ENCODE data around the gene VAV2.

VAV2 gene

DNA sequence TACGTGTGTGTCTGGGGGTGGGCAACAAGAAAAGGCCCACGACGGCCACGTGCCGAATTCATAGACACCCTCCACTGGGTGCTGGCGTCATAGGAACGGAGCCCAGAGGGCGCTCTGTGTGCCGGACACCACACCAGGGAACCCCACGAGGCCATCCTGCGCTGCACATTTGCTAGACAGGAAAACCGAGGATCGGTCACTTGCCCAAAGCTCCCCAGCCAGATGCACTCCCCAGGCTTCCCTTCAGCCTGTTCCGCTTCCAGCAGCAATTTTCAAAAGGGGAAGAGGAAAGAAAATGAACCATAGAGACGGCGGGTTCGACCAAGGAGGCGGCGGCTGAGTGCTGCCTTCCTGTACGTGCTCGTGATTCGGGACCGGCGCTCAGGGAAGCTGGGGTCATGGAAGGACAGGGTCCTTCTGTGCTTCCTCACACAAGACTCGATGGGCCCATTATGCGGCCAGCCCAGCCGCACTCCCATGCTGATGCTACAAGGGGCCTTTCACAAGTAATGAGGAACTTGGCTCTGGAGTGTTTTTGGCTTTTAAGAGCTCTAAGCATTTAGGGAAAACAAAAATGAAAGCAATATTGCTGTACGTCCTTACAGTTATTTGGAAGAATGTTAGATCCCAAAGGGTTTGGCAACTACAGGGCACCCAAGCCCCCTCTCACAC, 129.4 kb downstream of the VAV2 start:
- in situ Hi-C loops (cut with MboI; ENCODE audit: low sequenced_read_pairs): no loop called here

DNA sequence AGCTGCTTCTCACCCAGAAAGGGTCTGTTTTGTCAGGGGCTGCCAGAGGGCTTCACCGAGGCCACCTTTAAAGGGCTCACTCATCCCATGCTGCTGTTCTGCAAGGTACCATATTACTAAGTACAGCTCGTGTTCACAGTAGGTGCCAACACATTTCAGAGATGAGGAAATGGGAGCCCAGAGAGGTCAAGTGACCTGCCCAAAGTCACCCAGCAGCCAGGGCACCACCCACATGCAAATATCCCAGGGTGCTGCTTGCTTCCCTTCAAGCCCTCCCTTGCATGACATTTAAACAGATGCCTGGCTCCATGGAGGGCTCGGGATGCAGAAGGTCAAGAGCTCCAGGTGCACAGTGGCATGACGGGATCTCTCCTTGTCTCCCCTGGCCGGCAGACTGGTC, 130.4 kb downstream of the VAV2 start:
- in situ Hi-C loops (cut with MboI; ENCODE audit: low sequenced_read_pairs): no loop called here

DNA sequence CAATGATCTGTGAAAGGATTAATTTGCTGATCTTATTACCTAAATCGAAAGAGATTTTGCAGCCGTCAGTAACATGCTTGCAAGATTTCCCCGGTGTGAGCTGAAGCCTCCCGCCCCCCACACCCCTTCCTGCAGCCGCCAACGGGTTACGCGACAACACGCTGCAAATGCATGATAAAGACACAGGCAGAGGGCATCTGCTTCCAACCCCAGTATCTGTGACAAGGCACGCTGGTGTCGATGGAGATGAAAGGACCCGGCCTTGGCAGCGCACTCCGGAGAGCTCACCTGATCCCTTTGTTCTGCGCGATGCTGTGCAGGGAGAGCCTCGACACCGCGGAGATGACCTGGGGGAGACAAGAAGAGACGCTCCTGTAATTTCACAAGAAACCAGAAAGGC, 131.0 kb downstream of the VAV2 start:
- in situ Hi-C loops (cut with MboI; ENCODE audit: low sequenced_read_pairs): no loop called here

DNA sequence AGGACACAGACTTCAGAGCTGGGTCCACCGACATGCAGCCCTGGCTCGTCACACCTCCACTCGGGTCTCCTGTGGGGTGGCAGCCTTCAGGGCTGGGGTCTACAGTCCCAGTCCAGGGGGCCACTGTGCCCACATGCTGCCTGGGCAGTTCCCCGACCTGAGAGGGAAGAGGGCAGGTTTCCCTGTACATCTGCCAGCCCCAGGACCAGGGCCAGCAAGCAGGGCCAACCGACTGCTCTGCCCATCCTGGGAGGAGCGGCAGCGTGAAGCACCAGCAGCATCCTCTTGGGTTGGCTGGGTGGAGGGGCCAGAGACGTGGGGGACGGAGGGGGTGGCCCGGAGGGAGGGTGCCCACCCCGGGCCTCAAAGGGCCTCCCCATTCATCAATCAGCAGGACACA, 133.4 kb downstream of the VAV2 start:
- in situ Hi-C loops (cut with MboI; ENCODE audit: low sequenced_read_pairs): no loop called here

- in situ Hi-C loops (cut with MboI; ENCODE audit: low sequenced_read_pairs): no loop called here
Measured at GRCh38 chr9:133857639-133858038, 134.5 kb downstream of the VAV2 start.

DNA sequence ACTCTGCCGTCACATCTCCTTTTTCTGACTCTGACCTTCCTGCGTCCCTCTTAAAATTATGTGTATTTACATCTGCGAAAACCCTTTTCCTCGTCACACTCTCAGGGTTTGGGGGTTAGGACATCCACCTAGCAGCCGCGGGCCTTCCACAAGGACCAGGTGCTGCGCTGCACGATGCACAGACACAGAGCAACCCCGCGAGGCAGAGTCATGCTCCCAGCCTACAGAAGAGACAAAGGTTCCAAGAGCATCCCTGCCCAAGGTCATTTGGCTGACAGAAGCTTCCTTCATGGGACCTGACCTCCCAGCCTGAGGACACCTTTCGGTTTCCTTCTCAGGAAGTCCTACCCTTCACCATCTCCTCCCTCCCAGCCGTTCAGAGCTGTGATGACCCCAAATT, 135.3 kb downstream of the VAV2 start:
- in situ Hi-C loops (cut with MboI; ENCODE audit: low sequenced_read_pairs): no loop called here

- in situ Hi-C loops (cut with MboI; ENCODE audit: low sequenced_read_pairs): no loop called here
Measured at GRCh38 chr9:133855802-133856521, 136.2 kb downstream of the VAV2 start.

DNA sequence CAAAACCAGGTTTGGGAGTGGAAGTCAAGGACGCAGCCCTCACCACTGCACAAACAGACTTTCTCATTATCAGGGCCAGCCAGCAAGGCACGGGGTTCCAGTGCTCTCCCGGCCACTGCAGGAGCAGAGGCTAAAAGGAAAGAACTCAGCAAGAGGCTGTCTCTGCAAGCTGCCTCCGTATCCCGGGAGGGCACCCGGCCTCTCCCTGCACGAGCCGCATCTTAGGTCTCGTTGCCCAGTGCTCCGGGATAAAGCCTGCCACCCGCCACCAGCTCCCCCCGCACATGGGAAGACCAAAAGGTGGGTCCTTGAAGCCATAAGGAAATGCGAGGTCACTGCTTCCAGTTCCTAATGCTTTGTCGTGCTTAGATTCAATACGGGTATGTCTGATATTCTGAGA, 136.8 kb downstream of the VAV2 start:
- in situ Hi-C loops (cut with MboI; ENCODE audit: low sequenced_read_pairs): no loop called here

DNA sequence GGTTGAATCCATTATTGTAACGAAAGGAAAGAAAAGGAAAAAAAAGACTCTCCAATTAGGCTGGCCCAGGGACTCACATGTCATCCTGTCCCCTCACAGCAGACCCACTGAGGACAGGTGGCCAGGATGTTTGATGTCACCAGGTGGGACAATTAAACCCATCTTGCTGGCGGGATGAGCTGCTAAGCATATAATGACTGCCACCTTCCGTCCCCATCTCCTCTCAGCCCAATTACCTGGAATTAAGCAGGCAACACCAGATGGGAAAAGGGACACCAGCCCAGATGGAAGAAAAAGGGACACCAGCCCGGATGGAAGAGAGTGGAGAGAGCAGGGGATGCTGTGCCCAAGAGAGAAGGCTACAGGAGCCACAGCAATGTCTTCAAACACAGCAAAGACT, 137.4 kb downstream of the VAV2 start:
- in situ Hi-C loops (cut with MboI; ENCODE audit: low sequenced_read_pairs): no loop called here

DNA sequence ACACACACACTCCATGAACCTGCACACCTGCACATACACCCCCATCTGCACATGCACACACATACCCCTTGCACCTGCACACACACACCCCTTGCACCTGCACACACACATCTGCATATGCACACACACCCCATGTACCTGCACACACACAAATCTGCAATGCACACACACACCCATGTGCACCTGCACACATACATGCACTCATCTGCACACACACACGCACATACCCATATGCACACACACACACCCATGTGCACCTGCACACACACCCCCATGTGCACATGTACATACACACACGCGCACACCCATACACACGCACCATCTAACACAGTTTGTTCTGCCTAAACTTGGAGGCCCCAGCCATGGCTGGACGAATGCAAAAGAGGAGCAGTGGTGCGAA, 138.1 kb downstream of the VAV2 start:
- in situ Hi-C loops (cut with MboI; ENCODE audit: low sequenced_read_pairs): no loop called here

- in situ Hi-C loops (cut with MboI; ENCODE audit: low sequenced_read_pairs): no loop called here
Measured at GRCh38 chr9:133853331-133853730, 138.8 kb downstream of the VAV2 start.

- in situ Hi-C loops (cut with MboI; ENCODE audit: low sequenced_read_pairs): no loop called here
Measured at GRCh38 chr9:133852431-133852830, 139.7 kb downstream of the VAV2 start.

- in situ Hi-C loops (cut with MboI; ENCODE audit: low sequenced_read_pairs): no loop called here
Measured at GRCh38 chr9:133851693-133852092, 140.4 kb downstream of the VAV2 start.

- in situ Hi-C loops (cut with MboI; ENCODE audit: low sequenced_read_pairs): no loop called here
Measured at GRCh38 chr9:133850937-133851336, 141.2 kb downstream of the VAV2 start.

DNA sequence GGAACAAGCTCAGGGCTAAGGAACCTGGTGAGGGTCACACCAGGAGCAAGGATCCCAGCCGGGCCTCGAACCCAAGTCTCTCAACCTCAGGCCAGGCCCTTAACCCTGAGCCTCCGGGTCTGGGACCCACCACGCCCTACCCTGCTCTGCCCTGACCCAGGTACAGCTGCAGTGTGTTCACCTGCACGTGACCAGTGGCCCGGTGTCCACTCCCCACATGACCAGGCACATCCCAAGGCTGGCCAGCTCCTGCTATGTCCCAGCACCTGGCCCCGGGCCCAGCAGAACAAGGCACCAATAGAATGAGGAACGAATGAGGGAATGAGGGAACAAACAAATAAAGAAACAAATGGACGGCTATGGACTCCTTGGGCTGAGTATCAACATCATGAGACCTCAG, 142.0 kb downstream of the VAV2 start:
- in situ Hi-C loops (cut with MboI; ENCODE audit: low sequenced_read_pairs): no loop called here

DNA sequence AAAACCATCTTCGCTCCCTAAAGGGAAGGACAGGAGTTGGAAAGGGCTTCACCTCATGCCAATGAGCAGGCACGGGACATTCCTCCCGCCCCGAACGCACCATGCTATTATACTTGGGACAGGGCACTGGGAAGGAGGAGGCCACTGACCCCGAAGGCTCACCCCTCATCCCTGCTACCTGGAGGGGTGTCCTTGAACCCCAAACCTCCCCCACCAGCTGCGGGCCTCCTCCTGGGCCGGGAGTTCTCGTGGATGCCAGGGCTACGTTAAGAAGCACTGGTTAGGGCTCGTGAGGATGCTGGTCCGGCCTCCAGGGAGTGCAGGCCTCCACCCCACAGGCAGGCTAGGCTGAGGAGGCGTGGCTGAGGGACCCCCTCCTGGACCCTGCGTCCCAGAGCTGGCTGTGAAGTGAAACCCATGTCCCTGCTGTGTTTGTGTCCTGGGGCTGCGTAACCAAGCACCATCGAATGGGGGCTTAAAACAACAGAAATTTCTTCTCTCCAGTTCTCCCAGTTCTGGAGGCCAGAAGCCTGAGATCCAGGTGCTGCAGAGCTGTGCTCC, 142.9 kb downstream of the VAV2 start:
- in situ Hi-C loops (cut with MboI; ENCODE audit: low sequenced_read_pairs): no loop called here

- in situ Hi-C loops (cut with MboI; ENCODE audit: low sequenced_read_pairs): no loop called here
Measured at GRCh38 chr9:133848471-133849109, 143.5 kb downstream of the VAV2 start.

DNA sequence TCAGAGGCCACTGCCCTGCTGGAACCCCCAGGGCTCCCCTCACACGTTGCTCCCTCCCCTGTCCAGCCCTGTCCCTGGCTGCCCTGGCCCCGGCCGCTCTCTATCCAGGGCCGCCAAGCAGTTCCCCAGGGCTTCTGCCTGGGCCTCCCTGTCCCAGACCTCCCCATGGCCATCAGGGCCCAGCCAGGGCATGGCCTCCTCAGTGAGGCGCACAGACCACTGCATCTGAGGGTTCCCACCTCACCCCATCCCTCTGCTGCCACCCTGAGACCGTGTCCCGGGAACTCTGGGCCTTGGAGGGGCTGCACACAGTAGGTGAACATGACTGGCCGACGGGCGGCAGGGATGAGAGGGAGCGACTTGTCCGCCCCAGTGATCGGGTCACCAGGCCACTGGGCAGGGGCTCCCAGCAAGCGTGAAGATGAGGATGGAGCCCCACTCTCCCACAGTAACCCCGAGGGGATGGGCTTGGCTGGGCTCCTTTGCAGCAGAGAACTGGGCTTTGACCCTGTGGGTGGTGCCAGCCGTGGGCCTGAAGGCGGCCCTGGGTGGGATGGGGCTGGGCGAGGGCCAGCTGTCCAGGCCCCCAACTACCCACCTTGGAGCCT, 145.5 kb downstream of the VAV2 start:
- in situ Hi-C loops (cut with MboI; ENCODE audit: low sequenced_read_pairs): no loop called here

DNA sequence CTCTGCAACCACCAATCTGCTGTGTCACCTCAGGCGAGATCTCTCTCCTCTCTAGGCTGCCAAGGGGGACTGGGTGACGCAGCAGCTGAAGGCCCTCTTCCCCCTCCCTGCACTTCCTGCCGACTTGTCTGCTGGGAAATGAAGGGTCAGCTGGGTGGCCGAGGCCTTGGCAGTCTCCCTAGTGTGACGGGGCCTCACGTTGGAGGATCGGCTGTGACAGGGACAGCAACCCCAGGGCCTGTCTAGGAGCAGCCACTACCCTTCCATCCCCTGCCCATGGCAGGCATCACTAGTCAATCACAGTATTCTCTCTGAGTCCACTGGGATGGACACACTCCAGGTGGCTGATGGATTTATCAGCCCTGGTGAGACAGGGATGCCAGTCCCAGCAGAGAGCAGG, 146.7 kb downstream of the VAV2 start:
- in situ Hi-C loops (cut with MboI; ENCODE audit: low sequenced_read_pairs): no loop called here

GRCh38 chr9:133844881-133845410, 147.2 kb downstream of the VAV2 start:
- in situ Hi-C loops (cut with MboI; ENCODE audit: low sequenced_read_pairs): no loop called here

DNA sequence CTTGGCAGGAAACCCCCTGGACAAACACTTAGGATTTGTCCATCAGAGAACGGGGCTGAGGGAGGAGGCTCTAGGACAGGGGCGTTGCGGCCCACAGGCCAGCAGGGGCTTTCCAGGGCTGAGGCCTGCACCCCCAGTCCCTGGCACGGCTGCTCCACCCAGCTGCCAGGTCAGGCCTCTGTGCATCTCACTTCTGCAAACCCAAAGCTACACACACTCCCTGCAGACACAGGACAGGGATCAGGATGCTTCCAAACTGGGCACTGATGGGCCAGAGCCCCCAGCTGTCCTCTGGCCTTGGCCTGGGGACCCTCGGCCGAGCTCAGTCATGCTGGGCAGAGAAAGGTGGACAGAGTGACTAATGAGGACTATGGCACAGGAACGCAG, 147.7 kb downstream of the VAV2 start:
- in situ Hi-C loops (cut with MboI; ENCODE audit: low sequenced_read_pairs): no loop called here

Data from HL-60/S4 treated with retinoic acid at 250 ng/mL for 4 days and 3 days (cell line).